Mesenchymal stem cell (in vitro differentiated cells and primary cell): Measurements from ENCODE around the gene PTPRG.

Experiments used
- DNase-seq: peaks from one replicate; pipeline ENCODE4 v3.0.0-alpha.2; 2013
- H2AFZ ChIP-seq: one replicate; pipeline ENCODE4 v1.6.1; 2013; ENCODE audit warnings: low read depth, mild to moderate bottlenecking, control low read depth, inconsistent platforms, low read length, moderate library complexity
- H2AK5ac ChIP-seq: 2 replicates; pipeline ENCODE4 v1.6.1; 2013; ENCODE audit warnings: low read length, moderate library complexity, mild to moderate bottlenecking, inconsistent platforms; ENCODE audit not compliant: severe bottlenecking
- H2BK120ac ChIP-seq: one replicate; pipeline ENCODE4 v1.6.1; 2013; ENCODE audit warnings: low read depth, mild to moderate bottlenecking, inconsistent platforms, low read length, moderate library complexity
- H2BK12ac ChIP-seq, 2 experiments: one replicate each; pipeline ENCODE4 v1.6.1; 2013; ENCODE audit warnings: inconsistent platforms in 2 of 2, low read length in 2 of 2, mild to moderate bottlenecking in 2 of 2, moderate library complexity in 2 of 2, control low read depth in 1 of 2
- H2BK15ac ChIP-seq: one replicate; pipeline ENCODE4 v1.6.1; 2013; ENCODE audit warnings: mild to moderate bottlenecking, low read depth, inconsistent platforms; ENCODE audit not compliant: poor library complexity, severe bottlenecking
- H2BK5ac ChIP-seq: 2 replicates; pipeline ENCODE4 v1.6.1; 2013; ENCODE audit warnings: low read depth, mild to moderate bottlenecking, low read length, control low read depth, inconsistent platforms; ENCODE audit not compliant: poor library complexity, severe bottlenecking
- H3K14ac ChIP-seq, 2 experiments: one replicate each; pipeline ENCODE4 v1.6.1; 2013; ENCODE audit warnings: inconsistent platforms in 2 of 2, low read length in 2 of 2, control low read depth in 1 of 2, mild to moderate bottlenecking in 1 of 2, moderate library complexity in 1 of 2
- H3K18ac ChIP-seq, 2 experiments: one replicate each; pipeline ENCODE4 v1.6.1; 2013; ENCODE audit warnings: inconsistent platforms in 2 of 2, low read length in 2 of 2, control low read depth in 1 of 2, low read depth in 1 of 2, mild to moderate bottlenecking in 1 of 2
- H3K23ac ChIP-seq, 2 experiments: one replicate each; pipeline ENCODE4 v1.6.1; 2013; ENCODE audit warnings: inconsistent platforms in 2 of 2, low read length in 2 of 2, mild to moderate bottlenecking in 2 of 2, moderate library complexity in 2 of 2, control low read depth in 1 of 2
- H3K27ac ChIP-seq: 2 replicates; pipeline ENCODE4 v1.5.1; 2013; ENCODE audit warnings: mild to moderate bottlenecking, moderate library complexity, low read length, control low read depth, inconsistent platforms; ENCODE audit not compliant: poor library complexity, severe bottlenecking
- H3K27me3 ChIP-seq, 2 experiments: 2 replicates each; pipeline versions ENCODE4 v1.6.1 to v1.7.0; 2013; ENCODE audit warnings: low read length in 2 of 2, mild to moderate bottlenecking in 2 of 2, moderate library complexity in 2 of 2, control low read depth in 1 of 2, inconsistent platforms in 1 of 2; ENCODE audit not compliant: control insufficient read depth in 1 of 2, insufficient read depth in 1 of 2
- H3K36me3 ChIP-seq, 2 experiments: 2 replicates each; pipeline versions ENCODE4 v1.6.1 to v1.7.0; 2013; ENCODE audit warnings: low read length in 2 of 2, control low read depth in 1 of 2, inconsistent platforms in 1 of 2, low read depth in 1 of 2, mild to moderate bottlenecking in 1 of 2; ENCODE audit not compliant: insufficient read depth in 2 of 2, control insufficient read depth in 1 of 2
- H3K4ac ChIP-seq, 2 experiments: one replicate each; pipeline ENCODE4 v1.6.1; 2013; ENCODE audit warnings: inconsistent platforms in 2 of 2, low read length in 2 of 2, mild to moderate bottlenecking in 2 of 2, moderate library complexity in 2 of 2, control low read depth in 1 of 2, low read depth in 1 of 2
- H3K4me1 ChIP-seq: 2 replicates; pipeline ENCODE4 v1.6.1; 2013; ENCODE audit warnings: low read depth, low read length, control low read depth; ENCODE audit not compliant: control insufficient read depth, insufficient read depth
- H3K4me2 ChIP-seq: 2 replicates; pipeline ENCODE4 v1.6.1; 2013; ENCODE audit warnings: low read length, mild to moderate bottlenecking, inconsistent platforms; ENCODE audit not compliant: poor library complexity, severe bottlenecking
- H3K4me3 ChIP-seq, 2 experiments: 2 replicates each; pipeline versions ENCODE4 v1.5.1 to v1.7.0; 2013; ENCODE audit warnings: low read length in 2 of 2, mild to moderate bottlenecking in 2 of 2, control low read depth in 1 of 2, low read depth in 1 of 2; ENCODE audit not compliant: insufficient read depth in 1 of 2
- H3K79me1 ChIP-seq: replicated peaks from 2 replicates; pipeline ENCODE4 v1.6.1; 2013; ENCODE audit warnings: mild to moderate bottlenecking, control low read depth, low read length, inconsistent platforms; ENCODE audit not compliant: poor library complexity, severe bottlenecking
- H3K9ac ChIP-seq: 2 replicates; pipeline ENCODE4 v1.7.0; 2013; ENCODE audit warnings: mild to moderate bottlenecking, low read length, moderate library complexity
- H3K9me3 ChIP-seq: 2 replicates; pipeline ENCODE4 v1.7.0; 2013; ENCODE audit warnings: mild to moderate bottlenecking, low read length; ENCODE audit not compliant: control insufficient read depth
- H4K8ac ChIP-seq: one replicate; pipeline ENCODE4 v1.6.1; 2013; ENCODE audit warnings: inconsistent platforms, mild to moderate bottlenecking, low read length, moderate library complexity
- H4K91ac ChIP-seq: one replicate; pipeline ENCODE4 v1.6.1; 2013; ENCODE audit warnings: mild to moderate bottlenecking, low read length, inconsistent platforms
- WGBS: methylation state at CpG from one replicate; pipeline ENCODE4 v1.1.7; 2013; ENCODE audit warnings: mixed read lengths; 5-methylcytosine and 5-hydroxymethylcytosine counted together

Gene PTPRG

DNA sequence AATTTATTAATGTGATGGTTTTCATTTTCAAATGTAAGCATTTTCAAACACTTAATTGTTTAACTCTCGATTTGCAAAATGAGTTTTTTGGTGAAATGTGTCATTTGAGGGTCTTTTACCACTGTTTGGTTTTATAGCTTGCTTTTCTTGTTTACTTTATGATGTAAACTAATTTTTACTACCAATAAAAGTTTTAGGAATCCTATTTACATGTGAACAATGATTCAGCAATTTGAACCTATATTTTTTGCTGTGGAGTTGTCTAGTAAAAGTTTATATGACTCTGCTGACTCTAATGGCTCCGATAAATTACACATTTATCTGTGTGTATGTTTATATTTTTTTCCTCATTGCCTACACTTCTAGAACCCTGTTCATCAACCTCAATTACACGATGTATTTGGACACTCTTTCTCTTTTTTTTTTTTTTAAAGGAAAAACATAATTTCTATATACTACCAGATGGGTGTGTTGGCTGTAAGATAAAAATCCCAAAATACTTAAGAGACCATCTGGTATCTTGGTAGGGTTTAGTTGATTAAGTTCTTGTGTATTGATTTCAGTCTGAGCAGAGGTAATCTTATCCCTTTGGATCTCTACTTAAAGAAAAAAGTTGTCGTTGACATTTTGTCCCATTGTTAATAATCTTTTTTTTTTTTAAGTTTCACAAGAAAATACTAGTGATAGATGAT lies 89.5 kb downstream of the PTPRG start:
- Histone ChIP-seq H3K9me3 (no peaks in the 10 kb centered on the region), H3K4ac (no peak overlapping the region), H3K36me3 (no peaks in the 10 kb centered on the region), H2AFZ (no peak overlapping the region), H3K4me2 (no peak overlapping the region), H2BK5ac (no peak overlapping the region), H4K8ac (no peak overlapping the region), H4K91ac (no peak overlapping the region), H3K23ac (no peak overlapping the region), H3K4me1 (no peaks in the 10 kb centered on the region), H2BK15ac (no peak overlapping the region), H3K9ac (peak overlapping the region; percentile 54), H3K27me3 (no peaks in the 10 kb centered on the region), H3K27ac (no peak overlapping the region), H3K4me3 (no peak overlapping the region), H2AK5ac (no peak overlapping the region), H3K18ac (no peak overlapping the region), H3K79me1 (peaks cover 26% of the 10 kb centered on the region), H2BK12ac (no peak overlapping the region), H3K14ac (no peak overlapping the region), H2BK120ac (no peak overlapping the region)
- WGBS: no CpG with 5 or more reads among the region's 4 CpGs
- no peak for DNase-seq

DNA sequence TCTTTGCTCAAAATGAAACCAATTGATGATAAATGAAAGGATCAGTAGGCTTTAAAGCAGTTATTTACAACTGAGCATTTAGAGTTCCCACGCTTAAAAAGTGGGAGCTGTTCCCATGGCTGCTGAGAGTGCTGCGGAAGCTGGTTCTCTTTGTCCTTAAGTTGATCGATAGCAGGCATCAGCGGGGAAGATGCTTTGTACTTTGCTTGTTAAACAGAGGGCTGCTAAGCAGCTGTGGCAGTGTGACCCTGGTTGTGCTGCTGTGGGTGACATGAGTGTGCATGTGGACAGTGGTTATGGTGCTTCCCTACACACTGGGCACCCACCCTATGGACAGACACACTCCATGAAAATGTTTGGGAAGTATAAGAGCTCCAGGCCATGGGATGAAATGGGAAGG lies 96.3 kb downstream of the PTPRG start:
- no peak overlapping the region for H2BK12ac ChIP-seq
- no peak overlapping the region for H3K4ac ChIP-seq
- H3K23ac ChIP-seq: no peak overlapping the region
- H3K4me3 ChIP-seq: no peak overlapping the region
- H2BK5ac ChIP-seq: no peak overlapping the region
- no peak overlapping the region for H2AFZ ChIP-seq
- no peak overlapping the region for H2AK5ac ChIP-seq
- H2BK120ac ChIP-seq: no peak overlapping the region
- peaks cover 42% of the 10 kb centered on the region for H3K79me1 ChIP-seq
- H3K27me3 ChIP-seq: no peaks in the 10 kb centered on the region
- H3K4me2 ChIP-seq: no peak overlapping the region
- H3K27ac ChIP-seq: no peak overlapping the region
- H4K91ac ChIP-seq: no peak overlapping the region
- no peaks in the 10 kb centered on the region for H3K36me3 ChIP-seq
- H4K8ac ChIP-seq: no peak overlapping the region
- H3K18ac ChIP-seq: no peak overlapping the region
- H3K9me3 ChIP-seq: no peaks in the 10 kb centered on the region
- H2BK15ac ChIP-seq: no peak overlapping the region
- DNase-seq: no peak
- no peak overlapping the region for H3K14ac ChIP-seq
- no peaks in the 10 kb centered on the region for H3K4me1 ChIP-seq
- no peak overlapping the region for H3K9ac ChIP-seq
- WGBS: 74% methylated on average over 4 of the region's 4 CpGs

DNA sequence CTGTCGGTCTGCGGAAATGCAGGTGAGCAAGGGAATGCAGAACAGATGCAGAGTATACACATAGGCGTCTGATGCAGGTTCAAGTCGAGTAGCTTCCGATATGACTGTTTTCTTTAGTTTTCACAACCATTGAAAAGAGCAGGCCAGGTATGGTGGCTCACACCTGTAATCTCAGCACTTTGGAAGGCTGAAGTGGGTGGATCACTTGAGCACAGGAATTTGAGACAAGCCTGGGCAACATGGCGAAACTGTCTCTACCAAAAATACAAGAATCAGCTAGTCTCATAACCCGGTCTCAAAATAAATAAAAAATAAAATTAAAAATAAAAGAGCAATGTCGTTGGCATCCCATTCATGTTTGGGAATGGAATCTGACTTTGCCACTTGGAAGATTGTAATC lies 101.5 kb downstream of the PTPRG start:
- no peak overlapping the region for H2BK120ac ChIP-seq
- no peak overlapping the region for H3K27ac ChIP-seq
- H3K9ac ChIP-seq: no peak overlapping the region
- H3K4me3 ChIP-seq: no peak overlapping the region
- no peak overlapping the region for H4K8ac ChIP-seq
- H3K4ac ChIP-seq: no peak overlapping the region
- H3K9me3 ChIP-seq: no peaks in the 10 kb centered on the region
- no peak overlapping the region for H4K91ac ChIP-seq
- H3K79me1 ChIP-seq: peaks cover 25% of the 10 kb centered on the region
- no peaks in the 10 kb centered on the region for H3K27me3 ChIP-seq
- H3K4me1 ChIP-seq: peaks cover 7% of the 10 kb centered on the region
- no peak overlapping the region for H3K14ac ChIP-seq
- H2AK5ac ChIP-seq: no peak overlapping the region
- WGBS: 98% methylated on average over 6 of the region's 8 CpGs
- no peak overlapping the region for H3K4me2 ChIP-seq
- H2BK5ac ChIP-seq: no peak overlapping the region
- no peak for DNase-seq
- no peak overlapping the region for H2AFZ ChIP-seq
- H2BK12ac ChIP-seq: no peak overlapping the region
- no peaks in the 10 kb centered on the region for H3K36me3 ChIP-seq
- no peak overlapping the region for H3K23ac ChIP-seq
- H2BK15ac ChIP-seq: no peak overlapping the region
- no peak overlapping the region for H3K18ac ChIP-seq

DNA sequence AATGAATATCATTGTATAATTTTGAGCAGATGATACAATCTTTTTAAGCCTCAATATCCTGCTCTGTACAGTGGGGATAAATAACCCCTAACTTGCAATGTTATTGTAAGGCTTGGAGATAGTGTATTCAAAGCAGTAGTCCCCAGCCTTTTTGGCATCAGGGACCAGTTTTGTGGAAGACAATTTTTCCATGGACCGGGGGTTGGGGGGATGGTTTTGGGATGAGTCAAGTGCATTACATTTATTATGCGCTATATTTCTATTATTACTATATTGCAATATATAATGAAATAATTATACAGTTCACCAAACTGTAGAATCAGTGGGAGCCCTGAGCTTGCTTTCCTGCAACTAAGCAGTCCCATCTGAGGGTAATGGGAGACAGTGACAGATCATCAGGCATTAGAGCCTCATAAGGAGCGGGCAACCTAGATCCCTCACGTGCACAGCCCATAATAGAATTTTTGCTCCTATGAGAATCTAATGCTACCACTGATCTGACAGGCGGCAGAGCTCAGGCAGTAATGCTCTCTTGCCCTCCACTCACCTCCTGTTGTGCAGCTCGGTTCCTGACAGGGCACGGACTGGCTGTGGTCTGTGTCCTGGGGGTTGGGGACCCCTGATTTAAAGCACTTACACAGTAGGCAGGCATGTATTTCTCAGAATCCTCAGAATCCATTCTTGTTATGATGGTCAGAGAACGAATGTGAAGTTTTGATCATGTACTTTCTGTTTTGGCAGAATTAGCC lies 102.2 kb downstream of the PTPRG start:
- no peaks in the 10 kb centered on the region for H3K27me3 ChIP-seq
- H3K4me1 ChIP-seq: peaks cover 7% of the 10 kb centered on the region
- H3K23ac ChIP-seq: no peak overlapping the region
- peak overlapping the region; percentile 54 for H3K27ac ChIP-seq
- no peak overlapping the region for H4K8ac ChIP-seq
- H3K4ac ChIP-seq: no peak overlapping the region
- no peak overlapping the region for H2AFZ ChIP-seq
- H3K14ac ChIP-seq: no peak overlapping the region
- no peaks in the 10 kb centered on the region for H3K9me3 ChIP-seq
- H3K79me1 ChIP-seq: peaks cover 25% of the 10 kb centered on the region
- 78% methylated on average over 6 of the region's 8 CpGs for WGBS
- DNase-seq: no peak
- no peak overlapping the region for H2BK15ac ChIP-seq
- H3K18ac ChIP-seq: no peak overlapping the region
- H3K36me3 ChIP-seq: no peaks in the 10 kb centered on the region
- H3K9ac ChIP-seq: peak overlapping the region; percentile 78
- no peak overlapping the region for H2BK120ac ChIP-seq
- H3K4me2 ChIP-seq: peak overlapping the region; percentile 37
- no peak overlapping the region for H2AK5ac ChIP-seq
- no peak overlapping the region for H4K91ac ChIP-seq
- no peak overlapping the region for H2BK5ac ChIP-seq
- peak overlapping the region in 1 of 2 experiments; percentile 77 for H3K4me3 ChIP-seq
- no peak overlapping the region for H2BK12ac ChIP-seq
